Erythroblast (primary cell): ENCODE measurements around the gene REN.

Source experiments
- GATA1 ChIP-seq: IDR thresholded peaks from 2 replicates; pipeline ENCODE4 v1.6.1; 2011; ENCODE audit warnings: low read depth, mild to moderate bottlenecking, control low read depth, low read length, moderate library complexity
- POLR2A ChIP-seq: IDR thresholded peaks from 2 replicates; pipeline ENCODE4 v1.6.1; 2011; ENCODE audit warnings: mild to moderate bottlenecking, low read length

DNA sequence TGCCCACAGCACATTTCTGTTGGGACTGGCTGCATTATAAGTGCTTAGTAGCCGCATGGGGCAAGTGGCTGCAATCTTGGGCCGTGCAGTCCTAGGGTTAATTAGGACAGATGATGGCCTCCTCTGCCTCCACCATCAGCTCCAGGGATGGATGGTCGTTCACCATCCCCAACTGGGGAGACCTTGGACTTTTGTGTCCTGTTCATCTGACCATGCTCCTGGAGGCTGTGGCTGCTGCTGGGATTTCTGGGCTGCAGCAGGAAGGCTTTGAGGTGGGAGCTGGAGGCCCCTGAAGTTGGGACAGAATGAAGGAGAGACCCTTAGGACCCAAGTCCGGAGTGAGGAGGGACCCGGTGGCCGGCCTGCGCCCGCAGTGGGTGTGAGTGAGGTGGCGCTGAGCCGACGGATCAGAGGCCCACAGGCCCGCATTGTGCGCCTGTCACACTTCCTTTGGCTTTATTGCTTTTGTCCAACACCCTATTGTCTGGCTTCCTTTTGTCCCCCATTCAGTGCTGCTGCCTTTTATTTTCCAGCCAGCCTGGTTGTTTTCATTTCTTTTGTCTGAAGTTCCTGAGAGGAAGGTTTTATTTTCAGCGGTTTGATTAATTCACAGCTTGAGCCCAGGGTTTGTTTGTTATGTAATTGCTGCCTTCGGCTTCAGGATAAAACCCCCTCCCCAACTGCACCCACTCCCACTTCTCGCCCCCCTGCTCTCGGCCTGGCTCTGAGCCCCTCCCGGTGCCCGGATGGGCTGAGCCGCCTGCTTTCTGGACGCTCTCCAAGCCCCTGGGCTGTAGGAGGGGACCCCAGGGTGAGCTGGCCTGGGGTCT lies 57.6 kb downstream of the REN start:
- TF ChIP-seq POLR2A (no peak), GATA1 (no peak)
